ENCODE measurements around the gene KIF5A.
"Not testable (repeated sequence)": the region's sequence is repeated elsewhere in the genome, so short reads cannot be mapped to it uniquely, and the experiment has no call there.

KIF5A gene

DNA sequence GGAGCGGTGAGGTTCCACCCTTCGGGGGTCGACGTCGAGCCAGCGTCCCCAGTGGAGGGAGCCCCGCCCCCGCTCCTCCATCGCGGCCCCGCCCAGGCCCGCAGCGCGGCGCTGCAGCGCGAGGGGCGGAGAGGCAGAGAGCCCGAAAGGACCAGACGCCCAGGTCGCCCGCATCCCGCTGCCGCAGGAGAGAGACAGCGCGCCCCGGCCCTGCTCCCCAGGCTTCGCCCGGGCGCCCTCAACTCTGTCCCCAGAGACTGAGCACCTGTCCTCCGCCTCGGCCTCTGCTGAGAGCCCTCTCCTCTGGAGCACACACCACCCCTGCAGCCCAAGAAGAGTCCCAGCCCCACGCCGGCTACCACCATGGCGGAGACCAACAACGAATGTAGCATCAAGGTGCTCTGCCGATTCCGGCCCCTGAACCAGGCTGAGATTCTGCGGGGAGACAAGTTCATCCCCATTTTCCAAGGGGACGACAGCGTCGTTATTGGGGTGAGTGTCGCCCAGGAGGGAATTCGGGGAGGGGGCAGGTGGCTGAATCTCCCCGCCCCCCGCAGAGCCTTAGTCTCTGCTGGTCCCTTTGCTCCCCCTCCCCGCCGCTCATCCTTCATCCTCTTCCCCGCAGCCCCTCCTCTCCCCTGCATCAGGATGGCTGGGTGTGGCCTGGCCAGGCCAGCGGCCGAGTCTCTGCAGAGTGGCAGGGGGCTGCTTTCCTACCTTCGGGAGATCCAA, at the start of gene KIF5A:
Gene KIF5A (plus strand): TSS at position 136 of the 732 bp plus-strand sequence. CDS start 228 bp downstream, at position 364.
- no peaks in the 10 kb centered on the region for H3K9me3 ChIP-seq (ENCODE audit: control insufficient read depth in 5 of 5, low read length in 5 of 5)
- no peak within 1 kb of the TSS for H3K27ac ChIP-seq (ENCODE audit: low read depth, low read length)
- peaks cover 7 to 26% (median 23%) of the 10 kb centered on the region in 5 donors for H3K4me1 ChIP-seq (ENCODE audit: control insufficient read depth in 5 of 5, insufficient read depth in 5 of 5, low read length in 5 of 5)
- peaks cover 17 to 42% (median 32%) of the 10 kb centered on the region in 5 donors for H3K27me3 ChIP-seq (ENCODE audit: control insufficient read depth in 5 of 5, insufficient read depth in 4 of 5, low read length in 5 of 5)
- H3K4me3 ChIP-seq (ENCODE audit: low read depth in 1 of 5, low read length in 5 of 5): peak within 1 kb of the TSS in 3 of 5 donors; percentile 31 to 54 (median 36)
- H3K36me3 ChIP-seq (ENCODE audit: control insufficient read depth in 5 of 5, insufficient read depth in 5 of 5, low read length in 5 of 5): no peaks in the 10 kb centered on the region
- peak within 1 kb of the TSS in 1 of 5 donors; percentile 23 for H3K9ac ChIP-seq (ENCODE audit: low read length in 5 of 5)

DNA sequence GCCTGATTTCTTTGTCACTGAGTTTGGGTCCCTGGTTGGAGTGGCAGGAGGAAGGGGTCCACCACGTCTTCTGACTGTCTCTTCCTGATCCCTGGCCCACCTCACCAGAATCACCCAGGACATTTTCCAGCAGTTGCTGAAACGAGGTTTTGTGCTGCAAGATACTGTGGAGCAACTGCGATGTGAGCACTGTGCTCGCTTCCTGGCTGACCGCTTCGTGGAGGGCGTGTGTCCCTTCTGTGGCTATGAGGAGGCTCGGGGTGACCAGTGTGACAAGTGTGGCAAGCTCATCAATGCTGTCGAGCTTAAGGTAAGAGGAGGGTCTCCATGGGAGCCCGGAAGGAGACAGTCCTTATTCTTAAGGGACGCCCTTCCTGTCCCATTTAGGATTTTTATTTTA, 49.6 kb upstream of the KIF5A start:
- peaks cover 16 to 81% (median 63%) of the 10 kb centered on the region in 5 donors for H3K36me3 ChIP-seq (ENCODE audit: control insufficient read depth in 5 of 5, insufficient read depth in 5 of 5, low read length in 5 of 5)
- no peaks in the 10 kb centered on the region for H3K4me1 ChIP-seq (ENCODE audit: control insufficient read depth in 5 of 5, insufficient read depth in 5 of 5, low read length in 5 of 5)
- no peak overlapping the region for H3K4me3 ChIP-seq (ENCODE audit: low read depth in 1 of 5, low read length in 5 of 5)
- no peaks in the 10 kb centered on the region for H3K9me3 ChIP-seq (ENCODE audit: control insufficient read depth in 5 of 5, low read length in 5 of 5)
- H3K27me3 ChIP-seq (ENCODE audit: control insufficient read depth in 5 of 5, insufficient read depth in 4 of 5, low read length in 5 of 5): no peaks in the 10 kb centered on the region
- no peak overlapping the region for H3K27ac ChIP-seq (ENCODE audit: low read depth, low read length)
- H3K9ac ChIP-seq (ENCODE audit: low read length in 5 of 5): no peak overlapping the region

DNA sequence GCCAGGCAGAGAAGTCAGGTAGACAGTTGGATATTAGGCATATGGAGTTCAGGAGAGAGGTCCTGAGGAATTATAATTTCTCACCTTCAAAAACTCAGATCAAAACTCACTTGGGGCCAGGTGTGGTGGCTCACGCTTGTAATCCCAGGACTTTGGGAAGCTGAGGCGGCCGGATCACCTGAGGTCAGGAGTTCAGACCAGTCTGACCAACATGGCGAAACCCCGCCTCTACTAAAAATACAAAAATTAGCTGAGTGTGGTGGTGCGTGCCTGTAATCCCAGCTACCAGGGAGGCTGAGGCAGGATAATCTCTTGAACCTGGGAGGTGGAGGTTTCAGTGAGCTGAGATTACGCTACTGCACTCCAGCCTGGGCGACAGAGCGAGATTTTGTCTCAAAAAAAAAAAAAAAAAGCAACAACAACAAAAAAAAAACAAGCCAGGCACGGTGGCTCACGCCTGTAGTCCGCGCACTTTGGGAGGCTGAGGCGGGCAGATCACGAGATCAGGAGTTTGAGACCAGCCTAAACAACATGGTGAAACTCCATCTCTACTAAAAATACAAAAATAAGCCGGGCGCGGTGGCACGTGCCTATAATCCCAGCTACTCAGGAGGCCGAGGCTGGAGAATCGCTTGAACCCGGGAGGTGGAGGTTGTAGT, 47.4 kb upstream of the KIF5A start:
- peaks cover 9 to 81% (median 65%) of the 10 kb centered on the region in 5 donors for H3K36me3 ChIP-seq (ENCODE audit: control insufficient read depth in 5 of 5, insufficient read depth in 5 of 5, low read length in 5 of 5)
- not testable (repeated sequence) for H3K9me3 ChIP-seq (ENCODE audit: control insufficient read depth in 5 of 5, low read length in 5 of 5); H3K4me3 ChIP-seq (ENCODE audit: low read depth in 1 of 5, low read length in 5 of 5); H3K9ac ChIP-seq (ENCODE audit: low read length in 5 of 5); H3K27me3 ChIP-seq (ENCODE audit: control insufficient read depth in 5 of 5, insufficient read depth in 4 of 5, low read length in 5 of 5); H3K27ac ChIP-seq (ENCODE audit: low read depth, low read length); H3K4me1 ChIP-seq (ENCODE audit: control insufficient read depth in 5 of 5, insufficient read depth in 5 of 5, low read length in 5 of 5)

DNA sequence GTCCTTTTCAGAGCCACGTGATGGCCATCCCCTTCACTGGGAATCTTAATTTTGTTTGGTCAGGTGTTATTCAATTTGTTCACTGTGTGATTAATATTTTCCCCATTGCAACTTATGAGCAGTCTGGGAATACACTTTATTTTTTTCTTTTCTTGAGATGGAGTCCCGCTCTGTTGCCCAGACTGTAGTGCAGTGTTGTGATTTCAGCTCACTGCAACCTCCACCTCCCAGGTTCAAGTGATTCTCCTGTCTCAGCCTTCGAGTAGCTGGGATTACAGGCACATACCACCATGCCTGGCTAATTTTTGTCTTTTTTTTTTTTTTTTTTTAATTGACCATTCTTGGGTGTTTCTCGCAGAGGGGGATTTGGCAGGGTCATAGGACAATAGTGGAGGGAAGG, 43.3 kb upstream of the KIF5A start:
- H3K27ac ChIP-seq (ENCODE audit: low read depth, low read length); H3K4me1 ChIP-seq (ENCODE audit: control insufficient read depth in 5 of 5, insufficient read depth in 5 of 5, low read length in 5 of 5); H3K9ac ChIP-seq (ENCODE audit: low read length in 5 of 5); H3K4me3 ChIP-seq (ENCODE audit: low read depth in 1 of 5, low read length in 5 of 5); H3K9me3 ChIP-seq (ENCODE audit: control insufficient read depth in 5 of 5, low read length in 5 of 5); H3K27me3 ChIP-seq (ENCODE audit: control insufficient read depth in 5 of 5, insufficient read depth in 4 of 5, low read length in 5 of 5): not testable (repeated sequence)
- peaks cover 5 to 73% (median 49%) of the 10 kb centered on the region in 5 donors for H3K36me3 ChIP-seq (ENCODE audit: control insufficient read depth in 5 of 5, insufficient read depth in 5 of 5, low read length in 5 of 5)

DNA sequence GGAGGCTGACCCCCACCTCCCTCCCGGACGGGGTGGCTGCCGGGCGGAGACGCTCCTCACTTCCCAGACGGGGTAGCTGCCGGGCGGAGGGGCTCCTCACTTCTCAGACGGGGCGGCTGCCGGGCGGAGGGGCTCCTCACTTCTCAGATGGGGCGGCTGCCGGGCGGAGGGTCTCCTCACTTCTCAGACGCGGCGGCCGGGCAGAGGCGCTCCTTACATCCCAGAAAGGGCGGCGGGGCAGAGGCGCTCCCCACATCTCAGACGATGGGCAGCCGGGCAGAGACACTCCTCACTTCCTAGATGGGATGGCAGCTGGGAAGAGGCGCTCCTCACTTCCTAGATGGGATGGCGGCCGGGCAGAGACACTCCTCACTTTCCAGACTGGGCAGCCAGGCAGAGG, 42.0 kb upstream of the KIF5A start:
- H3K27ac ChIP-seq (ENCODE audit: low read depth, low read length); H3K27me3 ChIP-seq (ENCODE audit: control insufficient read depth in 5 of 5, insufficient read depth in 4 of 5, low read length in 5 of 5); H3K9ac ChIP-seq (ENCODE audit: low read length in 5 of 5); H3K9me3 ChIP-seq (ENCODE audit: control insufficient read depth in 5 of 5, low read length in 5 of 5); H3K4me3 ChIP-seq (ENCODE audit: low read depth in 1 of 5, low read length in 5 of 5); H3K4me1 ChIP-seq (ENCODE audit: control insufficient read depth in 5 of 5, insufficient read depth in 5 of 5, low read length in 5 of 5): not testable (repeated sequence)
- peaks cover 11 to 76% (median 55%) of the 10 kb centered on the region in 5 donors for H3K36me3 ChIP-seq (ENCODE audit: control insufficient read depth in 5 of 5, insufficient read depth in 5 of 5, low read length in 5 of 5)

DNA sequence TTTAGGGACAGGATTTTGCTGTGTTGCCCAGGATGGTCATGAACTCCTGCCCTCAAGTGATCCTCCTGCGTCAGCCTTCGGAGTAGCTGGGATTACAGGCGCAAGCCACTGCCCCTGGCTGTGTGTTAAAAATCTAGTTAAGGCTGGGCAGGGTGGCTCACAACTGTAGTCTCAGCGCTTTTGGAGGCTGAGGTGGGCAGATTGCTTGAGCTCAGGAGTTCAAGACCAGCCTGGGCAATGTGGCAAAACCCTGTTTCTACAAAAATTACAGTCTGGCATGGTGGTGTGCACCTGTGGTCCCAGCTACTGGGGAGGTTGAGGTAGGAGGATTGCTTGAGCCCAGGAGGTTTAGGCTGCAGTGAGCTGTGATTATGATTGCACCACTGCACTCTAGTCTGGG, 38.7 kb upstream of the KIF5A start:
- Histone ChIP-seq H3K36me3 (ENCODE audit: control insufficient read depth in 5 of 5, insufficient read depth in 5 of 5, low read length in 5 of 5) (peaks cover 21 to 74% (median 60%) of the 10 kb centered on the region in 5 donors), H3K27ac (ENCODE audit: low read depth, low read length) (no peak overlapping the region), H3K9me3 (ENCODE audit: control insufficient read depth in 5 of 5, low read length in 5 of 5) (no peaks in the 10 kb centered on the region)

DNA sequence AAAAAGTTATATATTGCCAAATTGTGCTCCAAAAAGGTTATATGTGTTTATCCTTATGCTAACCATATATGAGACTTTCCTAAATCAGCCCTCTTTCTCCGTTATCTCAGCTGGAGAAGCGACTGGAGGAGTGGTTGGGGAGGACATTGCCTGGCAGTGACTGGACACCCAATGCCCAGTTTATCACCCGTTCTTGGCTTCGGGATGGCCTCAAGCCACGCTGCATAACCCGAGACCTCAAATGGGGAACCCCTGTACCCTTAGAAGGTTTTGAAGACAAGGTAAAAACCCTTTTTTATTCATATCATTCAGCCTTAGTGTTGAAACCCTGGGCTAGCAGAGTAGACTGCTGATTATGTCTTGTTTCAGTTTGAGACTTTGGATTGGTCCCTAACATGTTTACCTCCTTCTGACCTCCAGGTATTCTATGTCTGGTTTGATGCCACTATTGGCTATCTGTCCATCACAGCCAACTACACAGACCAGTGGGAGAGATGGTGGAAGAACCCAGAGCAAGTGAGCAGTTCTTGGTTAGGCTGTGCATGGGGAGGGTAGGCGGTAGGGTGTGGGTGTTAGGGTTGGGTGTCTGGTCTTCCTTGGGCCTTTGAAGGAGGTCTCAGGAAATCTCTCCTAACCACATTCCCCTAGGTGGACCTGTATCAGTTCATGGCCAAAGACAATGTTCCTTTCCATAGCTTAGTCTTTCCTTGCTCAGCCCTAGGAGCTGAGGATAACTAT, 38.1 kb upstream of the KIF5A start:
- Histone ChIP-seq H3K4me1 (ENCODE audit: control insufficient read depth in 5 of 5, insufficient read depth in 5 of 5, low read length in 5 of 5) (peaks cover 0 to under 1% (median 0%) of the 10 kb centered on the region in 5 donors), H3K36me3 (ENCODE audit: control insufficient read depth in 5 of 5, insufficient read depth in 5 of 5, low read length in 5 of 5) (peaks cover 22 to 75% (median 62%) of the 10 kb centered on the region in 5 donors), H3K27me3 (ENCODE audit: control insufficient read depth in 5 of 5, insufficient read depth in 4 of 5, low read length in 5 of 5) (no peaks in the 10 kb centered on the region), H3K4me3 (ENCODE audit: low read depth in 1 of 5, low read length in 5 of 5) (no peak overlapping the region), H3K9ac (ENCODE audit: low read length in 5 of 5) (no peak overlapping the region), H3K9me3 (ENCODE audit: control insufficient read depth in 5 of 5, low read length in 5 of 5) (no peaks in the 10 kb centered on the region), H3K27ac (ENCODE audit: low read depth, low read length) (no peak overlapping the region)

More for the DNA sequence above, 38.7 kb upstream of the KIF5A start:
- Histone ChIP-seq H3K4me1 (ENCODE audit: control insufficient read depth in 5 of 5, insufficient read depth in 5 of 5, low read length in 5 of 5) (no peaks in the 10 kb centered on the region), H3K9ac (ENCODE audit: low read length in 5 of 5) (no peak overlapping the region), H3K27me3 (ENCODE audit: control insufficient read depth in 5 of 5, insufficient read depth in 4 of 5, low read length in 5 of 5) (no peaks in the 10 kb centered on the region), H3K4me3 (ENCODE audit: low read depth in 1 of 5, low read length in 5 of 5) (no peak overlapping the region)

DNA sequence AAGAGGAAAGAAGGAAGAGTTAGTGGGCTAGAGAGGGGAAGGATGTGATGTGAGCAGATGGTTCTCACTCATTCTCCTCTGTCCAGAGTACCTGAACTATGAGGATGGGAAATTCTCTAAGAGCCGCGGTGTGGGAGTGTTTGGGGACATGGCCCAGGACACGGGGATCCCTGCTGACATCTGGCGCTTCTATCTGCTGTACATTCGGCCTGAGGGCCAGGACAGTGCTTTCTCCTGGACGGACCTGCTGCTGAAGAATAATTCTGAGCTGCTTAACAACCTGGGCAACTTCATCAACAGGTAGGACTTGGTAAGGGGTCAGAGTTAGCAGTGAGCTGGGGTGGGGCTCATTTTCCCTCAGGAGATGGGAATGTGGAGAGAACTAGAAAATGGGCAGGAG, 37.2 kb upstream of the KIF5A start:
- Histone ChIP-seq H3K36me3 (ENCODE audit: control insufficient read depth in 5 of 5, insufficient read depth in 5 of 5, low read length in 5 of 5) (peaks cover 22 to 84% (median 70%) of the 10 kb centered on the region in 5 donors), H3K27me3 (ENCODE audit: control insufficient read depth in 5 of 5, insufficient read depth in 4 of 5, low read length in 5 of 5) (no peaks in the 10 kb centered on the region), H3K27ac (ENCODE audit: low read depth, low read length) (no peak overlapping the region), H3K4me3 (ENCODE audit: low read depth in 1 of 5, low read length in 5 of 5) (no peak overlapping the region), H3K9me3 (ENCODE audit: control insufficient read depth in 5 of 5, low read length in 5 of 5) (no peaks in the 10 kb centered on the region), H3K9ac (ENCODE audit: low read length in 5 of 5) (no peak overlapping the region), H3K4me1 (ENCODE audit: control insufficient read depth in 5 of 5, insufficient read depth in 5 of 5, low read length in 5 of 5) (peaks cover 0 to 9% (median 8%) of the 10 kb centered on the region in 5 donors)

DNA sequence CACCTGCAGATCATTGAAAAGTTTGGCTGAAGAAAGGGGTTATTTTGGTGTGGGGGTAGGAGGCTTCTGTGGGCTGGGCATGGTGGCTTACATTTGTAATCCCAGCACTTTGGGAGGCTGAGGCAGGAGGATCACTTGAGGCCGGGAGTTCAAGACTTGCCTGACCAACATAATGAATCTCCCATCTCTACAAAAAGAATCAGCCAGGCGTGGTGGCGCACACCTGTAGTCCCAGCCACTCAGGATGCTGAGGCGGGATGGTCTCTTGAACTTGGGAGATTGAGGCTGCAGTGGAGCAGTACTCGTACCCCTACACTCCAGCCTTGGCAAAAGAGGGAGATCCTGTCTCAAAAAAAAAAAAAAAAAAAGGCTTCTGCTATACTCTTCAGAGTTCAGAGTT, 36.6 kb upstream of the KIF5A start:
- H3K27me3 ChIP-seq (ENCODE audit: control insufficient read depth in 5 of 5, insufficient read depth in 4 of 5, low read length in 5 of 5): no peaks in the 10 kb centered on the region
- H3K27ac ChIP-seq (ENCODE audit: low read depth, low read length): no peak overlapping the region
- H3K4me3 ChIP-seq (ENCODE audit: low read depth in 1 of 5, low read length in 5 of 5): no peak overlapping the region
- H3K4me1 ChIP-seq (ENCODE audit: control insufficient read depth in 5 of 5, insufficient read depth in 5 of 5, low read length in 5 of 5): peaks cover 4 to 15% (median 14%) of the 10 kb centered on the region in 5 donors
- H3K36me3 ChIP-seq (ENCODE audit: control insufficient read depth in 5 of 5, insufficient read depth in 5 of 5, low read length in 5 of 5): peaks cover 22 to 87% (median 70%) of the 10 kb centered on the region in 5 donors
- H3K9me3 ChIP-seq (ENCODE audit: control insufficient read depth in 5 of 5, low read length in 5 of 5): no peaks in the 10 kb centered on the region
- no peak overlapping the region for H3K9ac ChIP-seq (ENCODE audit: low read length in 5 of 5)

DNA sequence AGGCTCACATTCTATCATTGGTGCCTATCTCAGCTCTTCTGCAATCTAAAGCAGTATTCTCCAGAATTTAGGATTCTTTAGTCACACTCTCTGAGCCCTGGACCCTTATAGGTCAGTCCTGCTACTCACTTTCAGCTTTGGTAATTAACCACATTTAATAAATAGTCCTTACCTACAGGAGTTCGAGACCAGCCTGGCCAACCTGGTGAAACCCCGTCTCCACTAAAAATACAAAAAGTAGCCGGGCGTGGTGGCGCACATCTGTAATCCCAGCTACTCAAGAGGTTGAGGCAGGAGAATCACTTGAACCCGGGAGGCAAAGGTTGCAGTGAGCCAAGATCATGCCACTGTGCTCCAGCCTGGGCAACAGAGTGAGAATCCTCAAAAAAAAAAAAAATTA, 36.2 kb upstream of the KIF5A start:
- H3K9ac ChIP-seq (ENCODE audit: low read length in 5 of 5); H3K4me3 ChIP-seq (ENCODE audit: low read depth in 1 of 5, low read length in 5 of 5); H3K27me3 ChIP-seq (ENCODE audit: control insufficient read depth in 5 of 5, insufficient read depth in 4 of 5, low read length in 5 of 5); H3K27ac ChIP-seq (ENCODE audit: low read depth, low read length); H3K9me3 ChIP-seq (ENCODE audit: control insufficient read depth in 5 of 5, low read length in 5 of 5): not testable (repeated sequence)
- Histone ChIP-seq H3K4me1 (ENCODE audit: control insufficient read depth in 5 of 5, insufficient read depth in 5 of 5, low read length in 5 of 5) (peaks cover 6 to 19% (median 18%) of the 10 kb centered on the region in 5 donors), H3K36me3 (ENCODE audit: control insufficient read depth in 5 of 5, insufficient read depth in 5 of 5, low read length in 5 of 5) (peaks cover 22 to 87% (median 70%) of the 10 kb centered on the region in 5 donors)
